Activated CD4-positive, alpha-beta memory T cell treated with anti-CD3 and anti-CD28 coated beads for 36 hours (primary cell): Measurements from ENCODE around the gene DNAJC15. TPM values are rescaled to one million over a fixed set of nuclear protein-coding genes. Genes with fewer than 3 reads are reported as not detected.

Source experiments
- CTCF ChIA-PET: fragments of 350-600 bp; sonication (Branson Sonifier 250); formaldehyde crosslinking; loops from one replicate; lab custom pipeline; 2021; ENCODE audit warnings: antibody characterized with exemption, inconsistent platforms; lab: Charles Lee
- POLR2A ChIA-PET: fragments of 350-600 bp; sonication (Branson Sonifier 250); formaldehyde crosslinking; loops from one replicate; lab custom pipeline; 2021; ENCODE audit warnings: antibody characterized with exemption; lab: Charles Lee
- DNase-seq: peaks from one replicate; pipeline ENCODE4 v3.0.0-alpha.2; 2020
- H3K27ac Mint-ChIP-seq: one replicate; pipeline ENCODE4 v1.8.0; 2021; ENCODE audit warnings: mixed read lengths
- H3K27me3 Mint-ChIP-seq: one replicate; pipeline ENCODE4 v1.8.0; 2021; ENCODE audit warnings: mixed read lengths
- H3K36me3 Mint-ChIP-seq: one replicate; pipeline ENCODE4 v1.8.0; 2021; ENCODE audit warnings: mixed read lengths
- H3K4me1 Mint-ChIP-seq: one replicate; pipeline ENCODE4 v1.8.0; 2021; ENCODE audit warnings: low read depth, mixed read lengths
- H3K4me3 Mint-ChIP-seq: one replicate; pipeline ENCODE4 v1.8.0; 2021; ENCODE audit warnings: mild to moderate bottlenecking, mixed read lengths
- H3K9me3 Mint-ChIP-seq: one replicate; pipeline ENCODE4 v1.8.0; 2021; ENCODE audit warnings: mixed read lengths
- intact Hi-C: fragments of 100-400 bp; cut with micrococcal nuclease; formaldehyde crosslinking; loops from one replicate; pipeline ENCODE4 v1.15.1; 2023
- total RNA-seq, 2 experiments: library from RNA; stranded (reverse); gene quantifications; one replicate each; pipeline ENCODE4 v1.2.3, GENCODE V29; 2021

The DNAJC15 gene
- total RNA-seq, 2 experiments from 2014 or later: 16.4 to 17.4 TPM

DNA sequence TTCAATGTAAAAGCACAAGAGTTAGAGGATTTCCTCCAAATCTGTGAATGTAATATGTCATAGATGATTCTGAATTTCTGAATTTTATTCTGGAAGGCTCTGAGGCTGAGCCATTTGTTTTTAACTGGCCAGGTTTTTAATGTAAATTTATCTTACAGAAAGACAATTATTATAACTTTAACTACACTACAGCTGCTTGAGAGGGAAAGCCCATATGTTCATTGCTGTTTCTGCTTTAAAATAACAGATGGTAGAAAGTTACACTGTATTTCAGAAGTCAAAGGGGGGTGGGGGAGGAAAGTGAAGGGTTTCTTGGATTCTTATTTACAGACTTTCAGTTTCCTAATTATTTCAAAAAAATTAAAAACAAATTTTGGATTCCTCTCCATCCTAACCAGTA, 62.8 kb downstream of the DNAJC15 start:
- peaks cover 4% of the 10 kb centered on the region for H3K9me3 Mint-ChIP-seq
- CTCF ChIA-PET: interaction anchor here (2.4 to 3.2 kb wide), 2 partner anchors 115 to 718 kb away, joined by 7 to 14 read pairs; no protein-coding TSS in a partner anchor
- POLR2A ChIA-PET: no interaction called here
- no peak overlapping the region for H3K27ac Mint-ChIP-seq
- peaks cover 19% of the 10 kb centered on the region for H3K36me3 Mint-ChIP-seq
- H3K4me3 Mint-ChIP-seq: no peak overlapping the region
- no peak for DNase-seq
- no peaks in the 10 kb centered on the region for H3K27me3 Mint-ChIP-seq
- intact Hi-C loops: no loop called here
- H3K4me1 Mint-ChIP-seq: peaks cover 15% of the 10 kb centered on the region

DNA sequence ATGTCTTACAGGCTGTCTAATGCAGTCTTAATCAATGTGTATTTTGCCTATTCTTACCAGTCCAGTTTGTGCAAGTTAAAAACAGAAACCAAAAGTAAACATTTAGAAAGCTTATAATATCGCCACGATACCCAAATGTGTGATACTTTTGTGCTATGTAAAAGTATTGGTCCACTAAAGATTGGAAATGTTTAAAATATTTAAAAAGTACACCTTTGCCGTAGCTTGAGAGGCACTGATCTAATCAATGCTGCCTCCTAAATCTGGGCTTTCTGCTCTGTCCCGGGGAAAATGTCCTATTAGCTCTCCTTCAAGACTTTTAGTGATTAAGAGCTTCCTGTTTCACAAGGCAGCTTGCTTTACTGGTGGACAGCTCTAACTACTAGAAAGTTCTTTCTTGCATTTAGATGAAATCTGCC, 64.7 kb downstream of the DNAJC15 start:
- Mint-ChIP-seq H3K27me3 (no peaks in the 10 kb centered on the region), H3K36me3 (peaks cover 19% of the 10 kb centered on the region), H3K9me3 (peaks cover 4% of the 10 kb centered on the region), H3K27ac (no peak overlapping the region), H3K4me3 (peak overlapping the region; percentile 40), H3K4me1 (peaks cover 15% of the 10 kb centered on the region)
- no peak for DNase-seq
- POLR2A ChIA-PET: no interaction called here
- CTCF ChIA-PET: interaction anchor here (1.0 to 1.4 kb wide), 3 partner anchors 10 to 716 kb away, joined by 3 read pairs; no protein-coding TSS in a partner anchor
- intact Hi-C loops: no loop called here

DNA sequence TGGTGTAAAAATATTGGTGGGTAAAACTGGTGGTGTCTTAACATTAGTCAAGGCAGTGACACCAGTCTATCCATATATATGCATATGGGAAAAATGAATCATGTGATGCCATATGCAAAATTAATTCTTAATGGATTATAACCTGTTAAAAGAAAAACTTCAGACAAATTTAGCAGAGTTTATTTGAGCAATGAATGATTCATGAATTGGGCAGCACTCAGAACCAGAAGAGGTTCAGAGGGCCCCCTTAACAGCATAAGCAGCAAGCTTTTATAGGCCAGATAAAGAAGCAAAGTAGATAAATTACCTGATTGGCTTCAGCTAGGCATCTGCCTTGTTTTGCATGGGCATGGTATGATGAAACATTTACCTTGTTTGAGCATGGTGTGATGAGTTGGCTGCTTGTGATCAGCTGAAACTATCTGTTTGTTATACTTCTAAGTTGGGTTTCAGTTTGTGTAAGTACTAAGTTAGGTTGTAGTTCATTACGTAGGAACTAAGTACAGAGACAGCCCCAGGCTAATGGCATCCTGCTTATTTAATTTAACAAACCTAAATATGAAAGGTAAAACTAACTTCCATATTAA, 66.6 kb downstream of the DNAJC15 start:
- ChIA-PET CTCF (interaction anchor here (0.6 kb wide), 1 partner anchor 540 kb away, joined by 3 read pairs; no protein-coding TSS in a partner anchor), POLR2A (no interaction called here)
- Mint-ChIP-seq H3K4me3 (no peak overlapping the region), H3K9me3 (peaks cover 4% of the 10 kb centered on the region), H3K27me3 (no peaks in the 10 kb centered on the region), H3K36me3 (peaks cover 19% of the 10 kb centered on the region), H3K27ac (no peak overlapping the region), H3K4me1 (peaks cover 23% of the 10 kb centered on the region)
- intact Hi-C loops: loop anchor here (1.0 to 10.0 kb wide), 2 partner anchors 28 to 595 kb away; no protein-coding TSS in a partner anchor
- peak; percentile 14 for DNase-seq

DNA sequence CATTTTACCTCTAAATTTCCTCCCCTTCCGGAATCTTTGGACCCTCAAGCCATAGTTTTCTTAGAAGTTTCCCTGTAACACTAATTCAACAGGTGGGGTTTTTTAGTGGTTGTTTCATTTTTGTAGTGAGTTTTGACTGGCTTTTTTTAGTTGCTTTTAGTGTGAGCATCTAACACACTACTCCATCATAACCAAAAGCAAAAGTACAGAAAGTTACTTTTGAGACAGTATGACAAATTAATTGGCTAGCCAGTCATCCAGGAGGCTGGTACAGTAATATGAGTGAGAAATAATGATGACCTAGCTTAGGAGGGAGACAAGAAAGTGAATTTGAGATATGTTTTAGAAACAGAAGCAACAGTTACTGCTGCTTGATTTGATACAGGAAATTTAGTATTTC, 71.5 kb downstream of the DNAJC15 start:
- peaks cover 12% of the 10 kb centered on the region for H3K36me3 Mint-ChIP-seq
- intact Hi-C loops: loop anchor here (1.0 to 10.0 kb wide), 5 partner anchors 17 to 702 kb away; partner anchors contain the start of gene EPSTI1
- H3K9me3 Mint-ChIP-seq: no peaks in the 10 kb centered on the region
- H3K27me3 Mint-ChIP-seq: no peaks in the 10 kb centered on the region
- ChIA-PET CTCF (interaction anchor here (1.3 kb wide), 1 partner anchor 123 kb away, joined by 3 read pairs; no protein-coding TSS in a partner anchor), POLR2A (interaction anchor here (1.0 to 2.1 kb wide), 2 partner anchors 103 to 701 kb away, joined by 3 to 6 read pairs; partner anchors contain the start of gene EPSTI1)
- H3K4me3 Mint-ChIP-seq: no peak overlapping the region
- H3K27ac Mint-ChIP-seq: peak overlapping the region; percentile 40
- H3K4me1 Mint-ChIP-seq: peaks cover 22% of the 10 kb centered on the region
- no peak for DNase-seq

DNA sequence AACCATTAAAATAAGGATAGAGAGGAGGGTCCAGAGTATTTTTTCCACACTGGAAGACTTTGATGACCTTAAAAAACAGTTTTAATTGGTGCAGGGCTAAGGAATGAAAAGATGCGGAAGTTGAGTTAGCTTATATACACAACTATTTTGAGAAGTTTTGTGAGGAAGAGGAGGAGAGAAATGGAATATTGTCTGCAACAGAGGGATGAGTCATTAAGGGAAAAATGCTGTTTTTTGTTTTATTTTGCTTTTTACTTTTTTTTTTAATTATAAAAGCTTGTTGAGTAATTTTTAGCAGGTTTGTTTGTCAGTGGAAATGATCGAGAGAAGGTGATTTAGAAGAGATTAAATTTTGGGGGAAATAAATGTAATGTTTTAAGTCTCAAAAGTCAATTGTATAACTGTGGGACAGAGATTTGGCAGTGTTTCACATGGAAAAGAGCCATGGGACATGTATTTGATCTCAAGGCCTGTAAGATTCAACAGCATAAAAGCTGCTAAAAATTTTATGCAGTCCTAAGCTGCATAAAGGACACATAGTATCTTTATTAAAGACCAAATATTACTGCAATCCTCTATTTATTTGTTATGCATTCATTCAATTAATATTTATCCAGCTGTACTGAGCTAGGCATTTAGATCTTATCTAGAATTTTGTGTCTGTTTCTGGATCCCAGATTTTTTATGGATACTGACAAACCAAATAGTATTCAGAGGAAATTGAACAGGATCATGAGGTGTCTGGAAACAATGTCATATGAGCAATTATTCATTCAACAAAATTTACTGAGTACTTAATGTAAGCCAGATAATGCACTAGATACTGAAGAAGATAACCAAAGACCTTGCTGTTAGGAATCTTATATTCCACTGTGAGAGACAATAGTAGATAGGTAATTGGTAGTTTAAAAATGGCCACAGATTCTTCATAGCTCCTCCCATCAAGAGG, 72.7 kb downstream of the DNAJC15 start:
- Mint-ChIP-seq H3K4me1 (peaks cover 23% of the 10 kb centered on the region), H3K27me3 (no peaks in the 10 kb centered on the region), H3K27ac (no peak overlapping the region), H3K4me3 (no peak overlapping the region), H3K36me3 (peaks cover 15% of the 10 kb centered on the region), H3K9me3 (peaks cover 7% of the 10 kb centered on the region)
- no peak for DNase-seq
- POLR2A ChIA-PET: interaction anchor here (1.5 kb wide), 1 partner anchor 104 kb away, joined by 3 read pairs; the partner anchor contains the start of gene EPSTI1
- intact Hi-C loops: loop anchor here (1.0 to 10.0 kb wide), 4 partner anchors 51 to 701 kb away; partner anchors contain the start of gene EPSTI1
- CTCF ChIA-PET: interaction anchor here (0.7 to 1.3 kb wide), 2 partner anchors 125 to 326 kb away, joined by 3 read pairs; no protein-coding TSS in a partner anchor

DNA sequence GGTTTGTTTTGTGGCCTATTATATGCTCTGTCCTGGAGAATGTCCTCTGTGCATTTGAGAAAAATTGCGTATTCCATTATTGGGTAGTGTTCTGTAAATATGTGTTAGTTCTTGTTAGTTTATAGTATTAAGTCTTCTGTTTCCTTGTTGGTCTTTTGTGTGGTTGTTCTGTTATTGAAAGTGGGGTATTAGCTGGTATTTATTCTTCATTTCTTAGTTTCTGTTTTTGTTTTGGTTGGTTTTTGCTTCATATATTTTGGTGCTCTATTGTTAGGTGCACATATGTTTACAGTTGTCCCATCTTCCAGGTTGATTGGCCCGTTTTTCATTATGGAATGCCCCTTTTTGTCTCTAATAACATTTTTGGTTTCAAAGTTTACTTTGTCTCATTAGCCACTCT, 77.3 kb downstream of the DNAJC15 start:
- ChIA-PET CTCF (no interaction called here), POLR2A (no interaction called here)
- no peak for DNase-seq
- peaks cover 16% of the 10 kb centered on the region for H3K4me1 Mint-ChIP-seq
- no peaks in the 10 kb centered on the region for H3K27me3 Mint-ChIP-seq
- no peak overlapping the region for H3K27ac Mint-ChIP-seq
- intact Hi-C loops: no loop called here
- peaks cover 11% of the 10 kb centered on the region for H3K36me3 Mint-ChIP-seq
- H3K4me3 Mint-ChIP-seq: no peak overlapping the region
- H3K9me3 Mint-ChIP-seq: peaks cover 10% of the 10 kb centered on the region

DNA sequence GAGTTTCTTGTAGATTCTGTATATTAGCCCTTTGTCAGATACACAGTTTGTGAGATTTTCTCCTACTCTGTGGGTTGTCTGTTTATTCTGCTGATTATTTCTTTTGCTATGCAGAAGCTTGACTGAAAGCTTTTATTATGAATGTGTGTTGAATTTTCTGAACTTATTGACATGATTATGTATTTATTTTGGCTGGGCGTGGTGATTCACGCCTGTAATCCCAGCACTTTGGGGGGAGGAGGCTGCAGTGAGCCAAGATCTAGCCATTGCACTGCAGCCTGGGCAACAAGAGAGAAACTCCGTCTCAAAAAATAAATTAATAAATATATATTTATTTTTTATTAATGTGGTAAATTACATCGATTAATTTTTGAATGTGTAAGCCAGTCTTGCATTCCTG, 78.9 kb downstream of the DNAJC15 start:
- H3K27ac Mint-ChIP-seq: no peak overlapping the region
- intact Hi-C loops: no loop called here
- H3K4me1 Mint-ChIP-seq: peaks cover 12% of the 10 kb centered on the region
- peaks cover 7% of the 10 kb centered on the region for H3K36me3 Mint-ChIP-seq
- ChIA-PET POLR2A (no interaction called here), CTCF (no interaction called here)
- no peak for DNase-seq
- H3K4me3 Mint-ChIP-seq: no peak overlapping the region
- H3K27me3 Mint-ChIP-seq: no peaks in the 10 kb centered on the region
- H3K9me3 Mint-ChIP-seq: peaks cover 10% of the 10 kb centered on the region

DNA sequence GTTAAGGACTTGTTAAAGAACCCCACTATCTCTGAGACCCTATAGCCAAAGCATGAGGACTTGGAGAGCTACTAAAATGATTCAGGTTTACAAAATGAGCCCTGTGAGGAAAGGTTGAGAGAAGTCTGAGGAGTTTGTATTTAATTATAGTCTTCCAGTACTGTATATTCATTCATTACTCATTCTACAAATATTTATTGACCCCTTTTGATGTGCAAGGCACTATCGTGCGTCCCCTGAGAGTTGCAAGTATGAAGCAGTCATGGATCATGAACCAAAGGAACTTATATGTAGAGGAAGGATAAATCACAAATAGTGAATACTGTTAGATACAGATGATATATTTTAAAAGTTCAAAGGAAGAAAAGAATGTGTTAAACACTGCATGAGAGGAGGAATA, 84.4 kb downstream of the DNAJC15 start:
- no peaks in the 10 kb centered on the region for H3K27me3 Mint-ChIP-seq
- no peak for DNase-seq
- CTCF ChIA-PET: no interaction called here
- intact Hi-C loops: no loop called here
- POLR2A ChIA-PET: no interaction called here
- H3K36me3 Mint-ChIP-seq: peaks cover 2% of the 10 kb centered on the region
- H3K9me3 Mint-ChIP-seq: no peaks in the 10 kb centered on the region
- no peaks in the 10 kb centered on the region for H3K4me1 Mint-ChIP-seq
- H3K27ac Mint-ChIP-seq: no peak overlapping the region
- H3K4me3 Mint-ChIP-seq: no peak overlapping the region

DNA sequence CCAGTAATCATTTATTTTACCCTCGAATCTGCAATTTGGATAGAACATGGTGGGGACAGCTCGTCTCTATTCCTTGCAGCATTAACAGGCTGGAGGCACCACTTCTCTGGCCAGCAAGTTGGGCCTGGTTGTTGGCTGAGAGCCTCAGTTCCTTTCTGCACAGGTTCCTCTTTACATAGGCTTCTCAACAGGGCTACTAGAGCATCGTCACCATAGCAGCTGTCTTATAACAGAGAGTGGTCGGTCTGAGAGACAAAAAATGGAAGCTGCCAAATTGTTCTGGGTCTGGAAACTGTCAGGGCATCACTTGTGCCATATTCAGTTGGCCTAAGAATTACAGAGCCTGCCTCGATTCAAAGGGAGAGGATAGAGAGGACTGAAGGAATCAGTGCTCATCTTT, 86.7 kb downstream of the DNAJC15 start:
- ChIA-PET CTCF (interaction anchor here (1.2 kb wide), 1 partner anchor 142 kb away, joined by 3 read pairs; no protein-coding TSS in a partner anchor), POLR2A (no interaction called here)
- Mint-ChIP-seq H3K27me3 (no peaks in the 10 kb centered on the region), H3K9me3 (no peaks in the 10 kb centered on the region), H3K36me3 (peaks cover 2% of the 10 kb centered on the region), H3K27ac (no peak overlapping the region), H3K4me1 (no peaks in the 10 kb centered on the region), H3K4me3 (no peak overlapping the region)
- DNase-seq: no peak
- intact Hi-C loops: no loop called here

DNA sequence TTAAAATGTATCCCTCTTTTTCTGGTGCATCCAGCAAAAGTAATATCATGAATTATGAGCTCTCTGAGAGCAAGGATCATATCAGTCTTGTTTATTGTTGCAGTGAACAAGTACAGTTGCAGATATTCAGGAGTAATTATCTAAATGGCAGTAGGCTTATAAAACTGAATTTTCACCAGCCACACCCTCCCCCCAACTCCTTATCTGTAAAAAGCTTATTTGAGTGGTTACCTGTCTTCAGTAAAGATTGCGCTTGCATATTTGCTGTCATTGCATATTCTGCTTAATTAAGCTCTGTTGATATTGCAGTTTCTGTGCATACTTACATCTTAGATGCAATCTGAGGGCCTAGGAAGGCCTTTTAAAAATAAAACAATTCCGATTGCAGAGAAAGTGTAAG, 87.3 kb downstream of the DNAJC15 start:
- no peaks in the 10 kb centered on the region for H3K27me3 Mint-ChIP-seq
- CTCF ChIA-PET: interaction anchor here (1.2 kb wide), 1 partner anchor 142 kb away, joined by 3 read pairs; no protein-coding TSS in a partner anchor
- H3K36me3 Mint-ChIP-seq: peaks cover 2% of the 10 kb centered on the region
- POLR2A ChIA-PET: no interaction called here
- intact Hi-C loops: no loop called here
- H3K9me3 Mint-ChIP-seq: no peaks in the 10 kb centered on the region
- no peaks in the 10 kb centered on the region for H3K4me1 Mint-ChIP-seq
- no peak overlapping the region for H3K27ac Mint-ChIP-seq
- DNase-seq: no peak
- no peak overlapping the region for H3K4me3 Mint-ChIP-seq

DNA sequence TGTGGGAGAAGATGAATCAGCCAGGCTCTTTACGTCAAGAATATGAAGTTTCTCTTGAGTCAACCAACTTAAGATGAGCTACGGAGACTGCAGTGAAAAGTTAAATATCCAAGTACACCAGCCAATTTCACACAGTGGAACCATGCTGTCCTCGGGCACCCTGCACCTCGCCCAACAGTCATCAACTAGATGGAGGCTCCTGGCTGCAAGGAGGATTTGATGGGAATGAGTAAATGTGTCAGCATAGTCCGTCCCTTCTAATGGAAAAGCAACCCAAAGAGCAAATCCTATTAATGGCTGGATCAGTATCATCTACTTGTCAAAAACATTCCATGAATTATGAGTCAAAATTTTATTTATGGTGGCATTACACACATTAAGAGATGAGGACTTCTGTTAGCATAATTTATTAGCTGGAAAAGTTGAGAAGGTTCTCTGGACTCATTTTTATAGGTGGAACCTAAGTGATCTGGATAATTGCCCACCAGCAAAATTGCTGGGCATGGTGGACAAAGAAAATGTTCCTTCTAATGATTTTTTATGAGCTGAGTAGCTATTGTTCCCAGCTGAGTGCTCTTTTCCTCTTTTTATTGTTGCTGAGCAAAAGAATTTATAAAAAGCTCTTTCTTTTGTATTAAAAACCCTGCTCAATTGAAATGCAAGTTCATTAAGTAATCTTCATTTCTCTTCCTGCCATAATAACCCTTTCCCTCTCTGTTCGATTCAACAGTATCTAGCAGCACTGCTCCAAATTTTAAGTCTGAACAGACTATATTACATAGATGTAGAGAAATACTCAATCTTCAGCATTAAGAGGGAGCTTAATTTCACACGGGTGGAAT, 88.4 kb downstream of the DNAJC15 start:
- no peak overlapping the region for H3K4me3 Mint-ChIP-seq
- no peak for DNase-seq
- ChIA-PET POLR2A (no interaction called here), CTCF (no interaction called here)
- no peaks in the 10 kb centered on the region for H3K9me3 Mint-ChIP-seq
- H3K4me1 Mint-ChIP-seq: no peaks in the 10 kb centered on the region
- peaks cover 2% of the 10 kb centered on the region for H3K36me3 Mint-ChIP-seq
- H3K27me3 Mint-ChIP-seq: no peaks in the 10 kb centered on the region
- no peak overlapping the region for H3K27ac Mint-ChIP-seq
- intact Hi-C loops: no loop called here
